ENCODE measurements around the gene OSCP1.

Gene OSCP1

DNA sequence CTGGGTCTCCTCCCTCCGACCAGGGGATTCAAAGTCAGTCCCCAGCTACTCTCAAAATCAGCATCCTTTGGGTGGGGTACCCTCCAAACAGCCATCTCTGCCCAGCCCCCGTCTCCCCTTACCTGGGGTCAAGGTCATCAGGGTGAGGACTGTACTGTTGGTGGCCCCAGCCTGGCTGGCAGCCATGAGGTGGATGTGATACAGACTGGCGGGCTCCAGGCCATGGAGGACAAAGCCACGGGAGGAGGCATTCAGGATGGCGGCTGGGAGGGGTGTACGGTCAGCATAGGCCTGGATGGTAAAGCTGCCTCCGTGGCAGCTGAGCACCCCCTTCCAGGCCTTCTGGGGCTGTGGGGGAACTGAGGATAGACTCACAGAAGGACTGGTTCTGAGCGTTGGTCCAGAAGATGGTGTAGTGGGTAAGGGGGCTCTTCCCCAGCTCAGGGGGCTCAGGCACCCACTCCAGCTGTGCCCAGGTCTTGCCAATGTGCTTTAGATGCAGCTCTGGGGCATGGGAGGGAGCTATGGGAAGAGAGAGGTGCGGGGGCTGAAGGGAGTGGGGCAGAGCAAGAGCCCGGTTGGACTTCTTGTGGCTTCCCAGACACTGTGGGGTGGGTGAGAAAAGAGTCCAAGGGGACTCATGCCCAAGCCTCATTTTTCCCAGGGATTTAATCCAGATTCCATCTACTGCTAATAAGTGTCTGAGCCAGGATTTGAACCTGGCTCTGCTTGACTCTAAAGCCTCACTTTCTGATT is 17.6 kb upstream of the OSCP1 start:
- no peak for TF ChIP-seq CTCF (IDR thresholded peaks at IDR 0.05; ENCODE audit: low read depth, low read length, missing control alignments)
- no peak for DNase-seq
- in situ Hi-C loops (cut with HindIII; ENCODE audit: low pct_ligation_motif_present, low sequenced_read_pairs): no loop called here
- H3K27me3 ChIP-seq (replicated peaks): no peaks in the 10 kb centered on the region
- H3K36me3 ChIP-seq (replicated peaks): no peaks in the 10 kb centered on the region
- H3K27ac ChIP-seq: no peak overlapping the region
- H3K4me3 ChIP-seq (ENCODE audit: low read depth, low read length): no peak overlapping the region

DNA sequence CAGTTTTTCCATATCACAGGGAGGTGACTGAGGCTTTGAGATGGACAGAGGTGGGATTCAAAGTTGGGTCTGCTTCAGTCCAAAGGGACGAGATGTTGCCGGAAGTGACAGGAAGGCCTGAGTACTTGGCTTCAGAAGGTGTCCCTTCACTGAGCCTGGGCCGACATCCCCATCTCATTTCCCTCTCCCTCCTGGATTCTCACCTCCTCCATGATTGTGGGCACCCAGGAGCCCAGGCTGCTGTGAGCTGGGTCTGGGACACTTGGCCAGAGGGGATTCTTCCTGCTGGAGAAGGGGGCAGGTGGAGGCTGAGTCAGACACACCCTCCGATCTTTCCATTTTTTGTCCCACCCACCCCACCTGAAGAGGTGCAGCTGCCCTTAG is 16.8 kb upstream of the OSCP1 start:
- H3K36me3 ChIP-seq (replicated peaks): peaks cover 2% of the 10 kb centered on the region
- H3K27me3 ChIP-seq (replicated peaks): no peaks in the 10 kb centered on the region
- no peak overlapping the region for H3K4me3 ChIP-seq (ENCODE audit: low read depth, low read length)
- H3K27ac ChIP-seq: no peak overlapping the region
- no peak for TF ChIP-seq CTCF (IDR thresholded peaks at IDR 0.05; ENCODE audit: low read depth, low read length, missing control alignments)
- DNase-seq: no peak
- in situ Hi-C loops (cut with HindIII; ENCODE audit: low pct_ligation_motif_present, low sequenced_read_pairs): no loop called here

- Histone ChIP-seq H3K36me3 (replicated peaks) (peaks cover 4% of the 10 kb centered on the region), H3K27me3 (replicated peaks) (no peaks in the 10 kb centered on the region), H3K4me3 (ENCODE audit: low read depth, low read length) (no peak overlapping the region), H3K27ac (no peak overlapping the region)
- TF ChIP-seq CTCF (IDR thresholded peaks at IDR 0.05; ENCODE audit: low read depth, low read length, missing control alignments): no peak
- in situ Hi-C loops (cut with HindIII; ENCODE audit: low pct_ligation_motif_present, low sequenced_read_pairs): no loop called here
- DNase-seq: no peak
Observed at GRCh38 chr1:36466370-36467026, 16.2 kb upstream of the OSCP1 start.

GRCh38 chr1:36465731-36466369 is 15.6 kb upstream of the OSCP1 start:
- Histone ChIP-seq H3K36me3 (replicated peaks) (peaks cover 11% of the 10 kb centered on the region), H3K27me3 (replicated peaks) (no peaks in the 10 kb centered on the region), H3K4me3 (ENCODE audit: low read depth, low read length) (no peak overlapping the region), H3K27ac (no peak overlapping the region)
- in situ Hi-C loops (cut with HindIII; ENCODE audit: low pct_ligation_motif_present, low sequenced_read_pairs): no loop called here
- no peak for TF ChIP-seq CTCF (IDR thresholded peaks at IDR 0.05; ENCODE audit: low read depth, low read length, missing control alignments)
- DNase-seq: no peak

DNA sequence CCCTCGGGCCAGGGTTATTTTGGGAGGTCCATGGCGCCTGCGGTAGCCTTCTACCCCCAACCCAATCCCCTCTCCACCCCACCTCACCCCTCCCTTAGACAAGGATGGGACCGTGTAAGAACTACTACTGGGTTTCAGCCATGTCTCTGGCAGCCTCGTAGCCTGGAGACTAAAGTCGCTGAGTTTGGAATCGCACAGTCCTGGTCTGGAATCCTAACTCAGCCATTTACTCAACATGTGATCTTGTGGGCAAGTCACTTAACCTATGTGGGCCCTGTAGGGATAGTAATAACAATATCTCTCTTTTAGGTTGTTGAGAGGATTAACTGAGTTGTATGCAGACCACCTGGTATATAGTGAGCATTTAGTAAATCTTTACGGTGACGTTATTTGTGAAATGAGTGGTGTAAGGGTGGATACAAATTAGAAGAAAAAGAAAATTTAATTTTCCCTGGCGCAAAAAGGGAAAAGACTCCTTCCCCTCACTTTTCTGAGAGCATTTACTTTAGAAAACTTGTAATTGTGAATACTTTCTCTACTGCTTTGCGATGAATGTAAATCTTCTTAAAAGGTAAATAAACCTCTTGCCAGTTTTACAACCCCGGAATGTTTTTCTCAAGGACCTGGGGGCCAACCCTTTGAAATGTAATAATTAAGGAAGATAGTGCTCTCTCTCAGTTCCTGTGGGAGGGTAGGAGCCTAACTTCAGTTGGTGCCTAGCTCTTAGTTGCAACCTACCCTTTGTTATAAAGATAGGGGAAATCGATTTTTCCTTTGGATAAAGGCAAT is 14.5 kb upstream of the OSCP1 start:
- Histone ChIP-seq H3K36me3 (replicated peaks) (peaks cover 19% of the 10 kb centered on the region), H3K4me3 (ENCODE audit: low read depth, low read length) (peak overlapping the region; percentile 71), H3K27me3 (replicated peaks) (no peaks in the 10 kb centered on the region), H3K27ac (peak overlapping the region; percentile 76)
- DNase-seq: no peak
- no peak for TF ChIP-seq CTCF (IDR thresholded peaks at IDR 0.05; ENCODE audit: low read depth, low read length, missing control alignments)
- in situ Hi-C loops (cut with HindIII; ENCODE audit: low pct_ligation_motif_present, low sequenced_read_pairs): no loop called here

Measured in brain microvascular endothelial cell (primary cell).